SJSA1 (cell line): ENCODE data around the gene HAUS5. TPM values are rescaled to one million over a fixed set of nuclear protein-coding genes. Genes with fewer than 3 reads are reported as not detected.

ENCODE experiments used
- total RNA-seq: library from RNA; depleted of rRNA; stranded (reverse); fragments of >200 nt; shearing (Covaris generic); gene quantifications from 2 replicates; pipeline ENCODE4 v1.2.3, GENCODE V29; 2014; rRNA removed

Gene HAUS5
- total RNA-seq, 1 experiment from 2014 or later = 15.2 TPM

Other genes starting within 250 kb of the HAUS5 start
- gene GPR42, start 241.7 kb upstream of the HAUS5 start, total RNA-seq = not detected in 2 replicates
- not detected in 2 replicates for gene FFAR2, start 164.5 kb upstream of the HAUS5 start, total RNA-seq
- gene KRTDAP, start 122.3 kb upstream of the HAUS5 start, total RNA-seq = not detected in 2 replicates
- not detected in 2 replicates for gene DMKN, start 99.1 kb upstream of the HAUS5 start, total RNA-seq
- gene SBSN, start 84.4 kb upstream of the HAUS5 start, total RNA-seq = not detected in 2 replicates
- not detected in 2 replicates for gene GAPDHS, start 79.3 kb upstream of the HAUS5 start, total RNA-seq
- gene TMEM147, start 67.1 kb upstream of the HAUS5 start, total RNA-seq = 79.8 and 83.5 TPM in 2 replicates
- gene ATP4A, start 49.1 kb upstream of the HAUS5 start, total RNA-seq = not detected in 2 replicates
- gene PMIS2, start 26.6 kb upstream of the HAUS5 start, total RNA-seq = not detected in 2 replicates
- 106 and 151 TPM in 2 replicates for gene RBM42, start 16.3 kb downstream of the HAUS5 start, total RNA-seq
- gene ETV2, start 29.0 kb downstream of the HAUS5 start, total RNA-seq = 0.82 and 9.0 TPM in 2 replicates
- gene COX6B1, start 35.6 kb downstream of the HAUS5 start, total RNA-seq = 364 and 463 TPM in 2 replicates
- gene UPK1A, start 53.8 kb downstream of the HAUS5 start, total RNA-seq = not detected in 2 replicates
- gene ZBTB32, start 91.8 kb downstream of the HAUS5 start, total RNA-seq = not detected in 2 replicates
- 4.9 and 7.4 TPM in 2 replicates for gene KMT2B, start 105.3 kb downstream of the HAUS5 start, total RNA-seq
- gene IGFLR1, start 129.7 kb downstream of the HAUS5 start, total RNA-seq = 3.7 and 8.5 TPM in 2 replicates
- 4.8 and 17.6 TPM in 2 replicates for gene U2AF1L4, start 132.7 kb downstream of the HAUS5 start, total RNA-seq
- 16.6 and 28.7 TPM in 2 replicates for gene PSENEN, start 132.9 kb downstream of the HAUS5 start, total RNA-seq
- 7.1 and 12.4 TPM in 2 replicates for gene LIN37, start 135.8 kb downstream of the HAUS5 start, total RNA-seq
- not detected in 2 replicates for gene HSPB6, start 144.3 kb downstream of the HAUS5 start, total RNA-seq
- 7.3 and 8.8 TPM in 2 replicates for gene PROSER3, start 145.4 kb downstream of the HAUS5 start, total RNA-seq
- gene ARHGAP33, start 162.8 kb downstream of the HAUS5 start, total RNA-seq = 3.7 and 4.6 TPM in 2 replicates
- not detected in 2 replicates for gene PRODH2, start 200.1 kb downstream of the HAUS5 start, total RNA-seq
- not detected in 2 replicates for gene NPHS1, start 239.8 kb downstream of the HAUS5 start, total RNA-seq
- gene KIRREL2, start 244.2 kb downstream of the HAUS5 start, total RNA-seq = not detected in 2 replicates